ENCODE data around the gene IL1RAPL1. TPM values are rescaled to one million over a fixed set of nuclear protein-coding genes. Genes with fewer than 3 reads are reported as not detected.
A peak's percentile ranks its signal among the peaks of the same experiment; 100 is the strongest.

IL1RAPL1 gene
- total RNA-seq, 1 donor from 2014 or later, result not detected

DNA sequence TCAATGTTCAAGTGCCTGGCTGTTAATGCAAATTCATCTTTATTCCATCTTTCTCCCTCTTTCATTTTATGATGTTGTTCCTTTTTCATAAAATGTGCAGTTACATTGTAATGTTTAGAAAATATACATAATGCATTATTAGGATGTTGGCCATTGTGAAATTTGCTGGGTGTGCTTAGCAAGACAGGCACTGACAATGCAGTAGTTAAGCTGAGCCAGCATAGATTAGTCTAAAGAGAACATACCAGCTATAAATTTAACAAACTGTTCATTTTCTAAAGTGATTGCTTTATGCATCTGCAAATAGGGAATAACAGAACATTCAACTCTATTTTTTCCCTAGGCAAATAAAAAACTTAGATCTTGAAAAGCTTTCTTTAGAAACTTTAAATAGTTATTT is 436.0 kb downstream of the IL1RAPL1 start:
- TF ChIP-seq, protein P1, sequence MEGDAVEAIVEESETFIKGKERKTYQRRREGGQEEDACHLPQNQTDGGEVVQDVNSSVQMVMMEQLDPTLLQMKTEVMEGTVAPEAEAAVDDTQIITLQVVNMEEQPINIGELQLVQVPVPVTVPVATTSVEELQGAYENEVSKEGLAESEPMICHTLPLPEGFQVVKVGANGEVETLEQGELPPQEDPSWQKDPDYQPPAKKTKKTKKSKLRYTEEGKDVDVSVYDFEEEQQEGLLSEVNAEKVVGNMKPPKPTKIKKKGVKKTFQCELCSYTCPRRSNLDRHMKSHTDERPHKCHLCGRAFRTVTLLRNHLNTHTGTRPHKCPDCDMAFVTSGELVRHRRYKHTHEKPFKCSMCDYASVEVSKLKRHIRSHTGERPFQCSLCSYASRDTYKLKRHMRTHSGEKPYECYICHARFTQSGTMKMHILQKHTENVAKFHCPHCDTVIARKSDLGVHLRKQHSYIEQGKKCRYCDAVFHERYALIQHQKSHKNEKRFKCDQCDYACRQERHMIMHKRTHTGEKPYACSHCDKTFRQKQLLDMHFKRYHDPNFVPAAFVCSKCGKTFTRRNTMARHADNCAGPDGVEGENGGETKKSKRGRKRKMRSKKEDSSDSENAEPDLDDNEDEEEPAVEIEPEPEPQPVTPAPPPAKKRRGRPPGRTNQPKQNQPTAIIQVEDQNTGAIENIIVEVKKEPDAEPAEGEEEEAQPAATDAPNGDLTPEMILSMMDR (conservative IDR thresholded peaks at IDR 0.05; ENCODE audit: low read depth, low read length), result no peak
- no peak overlapping the region for H3K4me3 ChIP-seq (ENCODE audit: low read depth, low read length)
- no peak for DNase-seq (ENCODE audit: low read depth)

DNA sequence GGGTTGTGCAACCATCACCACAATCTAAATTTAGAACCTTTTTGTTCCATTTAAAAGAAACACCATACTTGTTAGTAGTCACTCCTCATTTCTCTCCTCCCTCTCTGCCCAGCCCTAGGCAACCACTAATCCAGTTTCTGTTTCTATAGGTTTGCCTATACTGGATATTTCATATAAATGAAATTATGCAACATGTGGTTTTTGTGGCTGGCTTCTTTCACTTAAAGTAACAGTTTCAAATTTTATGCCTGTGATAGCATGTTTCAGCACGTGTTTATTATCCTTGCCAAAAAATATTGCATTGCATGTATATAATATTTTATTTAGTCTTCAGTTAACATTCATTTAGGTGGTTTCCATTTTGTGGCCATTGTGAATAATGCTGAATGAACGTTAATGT is 437.6 kb downstream of the IL1RAPL1 start:
- no peak overlapping the region for H3K4me3 ChIP-seq (ENCODE audit: low read depth, low read length)
- DNase-seq (ENCODE audit: low read depth), result no peak
- TF ChIP-seq, protein P1 (conservative IDR thresholded peaks at IDR 0.05; ENCODE audit: low read depth, low read length), result no peak

DNA sequence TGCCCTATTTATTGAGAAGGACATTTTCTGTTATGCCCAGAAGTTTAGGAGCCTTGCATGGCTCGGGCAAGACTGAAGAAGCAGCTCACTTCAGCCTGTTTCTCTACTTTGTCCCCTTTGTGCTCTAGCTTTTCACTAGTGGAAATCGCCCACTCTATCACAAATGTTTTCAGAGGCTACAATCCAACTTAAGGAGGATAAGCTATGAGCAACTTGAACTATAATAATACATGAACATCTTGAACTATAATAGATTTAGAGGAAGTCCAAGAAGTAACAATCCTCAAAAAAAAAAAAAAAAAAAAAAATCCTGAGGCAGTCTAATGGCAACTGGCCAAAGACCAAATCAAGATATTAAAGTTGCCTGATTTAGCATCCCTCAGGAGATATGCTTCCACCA is 452.3 kb downstream of the IL1RAPL1 start:
- DNase-seq (ENCODE audit: low read depth), result no peak
- H3K4me3 ChIP-seq (ENCODE audit: low read depth, low read length), result no peak overlapping the region
- TF ChIP-seq, protein P1 (conservative IDR thresholded peaks at IDR 0.05; ENCODE audit: low read depth, low read length), result no peak

DNA sequence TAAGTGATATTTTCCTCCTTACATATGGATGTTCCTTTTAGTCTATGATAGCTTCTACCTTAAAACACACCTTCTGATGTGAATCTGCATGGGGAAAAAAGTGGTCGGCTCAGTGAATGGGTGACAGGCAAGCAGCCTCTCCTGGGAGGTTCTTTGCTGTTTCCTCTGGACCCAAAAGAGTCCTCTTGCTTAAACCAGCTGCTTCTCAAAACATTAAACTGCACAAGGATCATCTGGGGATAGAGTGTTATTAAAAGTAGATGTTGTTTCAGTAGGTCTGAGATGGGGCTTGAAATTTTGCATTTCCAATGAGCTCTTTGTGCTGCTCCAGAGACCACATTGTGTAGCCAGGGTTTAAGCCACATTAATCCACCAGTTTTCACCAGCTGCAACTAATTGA is 452.9 kb downstream of the IL1RAPL1 start:
- TF ChIP-seq, protein P1 (conservative IDR thresholded peaks at IDR 0.05; ENCODE audit: low read depth, low read length), result no peak
- H3K4me3 ChIP-seq (ENCODE audit: low read depth, low read length), result no peak overlapping the region
- DNase-seq (ENCODE audit: low read depth), result no peak

DNA sequence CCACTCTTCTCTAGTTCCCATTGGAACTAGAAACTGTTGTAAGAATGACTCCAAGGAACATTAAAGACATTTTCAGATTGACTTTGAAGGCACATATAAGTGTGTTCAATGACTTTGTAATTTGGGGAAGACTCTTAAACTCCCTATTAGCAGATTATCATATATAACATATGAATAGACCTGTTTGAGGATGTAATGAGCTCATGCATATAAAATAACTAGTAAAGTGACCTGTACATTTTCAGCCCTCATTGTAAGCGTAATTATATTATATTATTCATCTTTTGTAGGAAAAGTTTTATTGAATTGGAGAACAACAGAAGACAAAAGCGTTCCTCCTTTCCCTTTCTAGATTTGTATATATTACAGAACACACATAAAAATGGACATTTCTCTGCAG is 455.1 kb downstream of the IL1RAPL1 start:
- TF ChIP-seq, protein P1 (conservative IDR thresholded peaks at IDR 0.05; ENCODE audit: low read depth, low read length), result no peak

DNA sequence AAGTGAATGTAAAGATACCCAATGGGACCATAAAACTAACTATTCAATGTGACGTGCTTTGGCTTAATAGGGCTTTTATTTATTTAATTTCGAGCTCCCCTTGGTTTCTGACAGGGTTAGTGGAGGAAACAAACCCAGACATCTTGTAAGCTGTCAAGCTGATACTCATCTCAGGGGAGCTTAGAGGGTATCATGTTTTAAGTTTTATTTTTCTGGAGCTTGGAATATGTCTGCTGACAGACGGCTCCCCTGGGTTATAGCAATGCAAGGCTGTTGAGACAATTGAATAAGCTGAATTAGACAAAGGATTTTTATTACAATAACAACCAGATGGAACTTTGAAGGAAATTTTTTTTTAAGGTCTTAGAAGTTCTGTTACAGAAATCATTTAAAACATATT is 456.5 kb downstream of the IL1RAPL1 start:
- no peak for DNase-seq (ENCODE audit: low read depth)
- H3K4me3 ChIP-seq (ENCODE audit: low read depth, low read length), result no peak overlapping the region
- TF ChIP-seq, protein P1 (conservative IDR thresholded peaks at IDR 0.05; ENCODE audit: low read depth, low read length), result no peak

More for the DNA sequence above, 455.1 kb downstream of the IL1RAPL1 start:
- no peak overlapping the region for H3K4me3 ChIP-seq (ENCODE audit: low read depth, low read length)
- DNase-seq (ENCODE audit: low read depth), result no peak

DNA sequence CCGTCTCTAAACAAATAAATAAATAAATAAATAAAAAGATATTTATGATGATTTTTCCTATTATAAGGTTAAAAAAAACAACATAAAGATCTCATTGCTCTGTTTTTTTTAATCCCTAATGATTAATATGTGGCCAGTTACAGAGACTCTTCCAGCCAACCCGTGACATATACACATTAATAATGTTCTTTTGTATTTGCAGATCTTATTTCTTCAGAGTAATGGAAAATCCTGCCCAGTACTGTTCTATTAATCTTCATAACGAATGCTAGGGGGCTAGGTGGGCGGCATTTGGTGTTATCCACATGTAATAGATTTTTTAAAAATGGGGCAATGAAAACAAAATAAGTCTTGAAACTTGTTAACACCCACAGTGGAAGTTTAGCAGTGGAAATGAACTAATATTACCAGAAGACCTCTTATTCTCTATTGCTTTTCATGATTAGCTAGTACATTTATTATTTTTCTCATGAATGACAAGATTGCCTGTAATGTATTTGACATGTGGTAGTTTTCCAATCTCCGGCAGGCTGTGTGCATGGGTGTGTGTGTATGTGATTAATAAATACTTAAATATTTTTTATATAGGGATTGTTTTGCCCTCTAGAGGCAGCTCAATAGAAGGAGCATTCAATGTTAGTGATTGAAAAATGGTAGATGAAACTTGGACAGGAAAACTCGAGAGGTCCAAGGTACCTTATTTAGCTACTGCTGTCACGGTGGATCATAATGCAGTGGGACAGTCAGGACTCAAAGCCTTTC is 457.4 kb downstream of the IL1RAPL1 start:
- H3K4me3 ChIP-seq (ENCODE audit: low read depth, low read length), result no peak overlapping the region
- DNase-seq (ENCODE audit: low read depth), result no peak
- TF ChIP-seq, protein P1 (conservative IDR thresholded peaks at IDR 0.05; ENCODE audit: low read depth, low read length), result peak; percentile 42

Measured in epithelial cell of proximal tubule (primary cell).